HG03060 (cell line): ENCODE measurements around the gene CWC22.
"Not testable (repeated sequence)": the region's sequence is repeated elsewhere in the genome, so short reads cannot be mapped to it uniquely, and the experiment has no call there.

Experiments
- ATAC-seq: cut with Tn5 transposase; IDR thresholded peaks from one replicate; pipeline ENCODE4 v1.9.1; 2021; ENCODE audit warnings: low read depth, moderate number of reproducible peaks; ENCODE audit not compliant: unreplicated experiment

Gene CWC22

DNA sequence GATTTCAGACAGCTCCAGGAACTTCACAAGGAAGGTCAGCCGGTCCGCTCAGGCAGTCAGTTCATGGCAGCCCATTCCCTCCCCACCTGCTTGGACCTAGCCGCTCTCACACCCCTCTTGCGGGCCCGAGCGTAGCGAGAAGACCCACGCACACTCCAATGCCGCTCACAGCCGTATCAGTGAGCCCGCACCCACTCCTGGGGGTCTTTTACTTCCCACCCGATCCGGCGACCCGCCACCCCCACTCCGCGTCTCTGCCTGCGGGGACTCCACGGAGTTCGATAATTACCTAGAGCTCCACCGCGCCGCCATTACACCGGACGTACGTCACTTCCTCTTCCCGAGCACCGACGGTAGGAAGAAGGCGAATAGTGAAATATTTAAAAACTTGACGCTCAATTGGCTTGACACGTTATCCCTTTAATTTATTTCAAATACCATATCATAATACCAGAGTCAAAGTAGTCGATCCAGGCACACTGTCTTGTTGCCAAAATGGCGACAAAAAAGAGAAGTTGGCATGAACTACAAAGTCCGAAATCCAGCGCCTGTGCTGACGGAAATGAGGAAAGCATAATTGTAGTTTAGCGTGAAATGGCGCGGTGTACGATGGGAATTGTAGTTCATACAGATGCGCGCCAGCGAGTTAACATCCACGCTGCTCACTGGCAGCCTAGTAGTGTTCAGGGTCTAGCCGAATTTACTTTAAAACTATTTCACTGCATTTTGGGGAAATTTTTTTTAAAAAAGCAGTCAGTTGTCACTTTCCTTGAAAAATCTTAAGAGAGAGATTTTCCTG, at the start of gene CWC22:
Gene CWC22, minus strand, starts transcription at position 517 of the 799 bp plus-strand sequence. CDS start 13,956 bp downstream, outside the sequence.
- peak; percentile 97 for ATAC-seq

DNA sequence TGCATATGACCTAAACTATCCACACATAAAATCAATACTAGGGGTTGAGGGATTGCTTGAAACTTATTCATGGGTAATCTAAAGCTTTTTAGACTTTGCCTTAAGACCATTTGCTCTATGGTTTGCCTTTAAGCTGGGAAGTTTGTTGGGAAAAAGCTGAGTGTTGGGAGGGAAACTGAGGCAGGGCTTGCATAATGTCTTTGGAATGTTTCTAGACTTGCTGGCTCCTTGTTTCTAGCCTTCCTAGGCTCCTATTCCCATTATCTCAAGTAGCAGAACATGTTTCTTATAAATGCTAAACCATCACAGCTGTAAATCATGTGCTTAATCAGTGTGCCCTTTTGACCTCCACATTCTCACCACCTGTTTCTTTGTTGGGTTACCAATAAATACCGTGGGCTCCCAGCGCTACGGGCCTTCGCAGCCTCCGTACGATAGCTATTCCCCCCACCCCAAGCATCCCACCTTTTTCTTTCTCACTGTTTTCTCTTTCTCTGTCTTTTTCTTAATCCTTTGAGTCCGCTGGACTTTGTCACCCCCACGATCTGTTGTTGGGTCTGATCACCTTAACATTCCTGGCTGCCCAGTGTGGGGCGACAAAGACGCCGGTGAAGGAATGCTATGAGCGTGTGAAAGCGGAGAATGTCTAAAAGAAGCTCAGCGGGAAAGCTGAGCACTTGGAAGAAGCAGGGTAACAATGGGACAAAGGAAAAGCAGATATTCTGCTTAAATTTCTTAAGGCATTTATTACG, 49.4 kb upstream of the CWC22 start:
- no peak for ATAC-seq

GRCh38 chr2:180054576-180054975, 47.5 kb upstream of the CWC22 start:
- not testable (repeated sequence) for ATAC-seq

DNA sequence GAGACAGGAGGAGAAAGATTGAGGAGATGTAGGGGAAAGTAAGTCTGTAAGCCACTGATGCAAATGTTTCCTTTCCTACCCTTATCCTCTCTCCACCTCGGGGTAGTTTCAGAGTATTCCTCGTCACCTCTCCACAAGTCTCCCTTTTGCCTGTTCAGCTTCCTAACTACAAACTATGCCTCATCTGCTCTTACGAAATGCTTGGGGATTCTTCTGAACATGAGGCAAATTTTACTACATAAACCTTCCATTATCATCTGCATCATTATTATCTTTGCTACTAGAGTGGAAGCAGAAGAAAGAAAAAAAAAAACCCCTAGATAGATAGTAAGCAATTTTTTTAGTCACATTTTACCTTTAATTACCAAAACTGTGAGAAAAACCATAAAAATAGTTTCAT, 43.1 kb upstream of the CWC22 start:
- ATAC-seq, result no peak

DNA sequence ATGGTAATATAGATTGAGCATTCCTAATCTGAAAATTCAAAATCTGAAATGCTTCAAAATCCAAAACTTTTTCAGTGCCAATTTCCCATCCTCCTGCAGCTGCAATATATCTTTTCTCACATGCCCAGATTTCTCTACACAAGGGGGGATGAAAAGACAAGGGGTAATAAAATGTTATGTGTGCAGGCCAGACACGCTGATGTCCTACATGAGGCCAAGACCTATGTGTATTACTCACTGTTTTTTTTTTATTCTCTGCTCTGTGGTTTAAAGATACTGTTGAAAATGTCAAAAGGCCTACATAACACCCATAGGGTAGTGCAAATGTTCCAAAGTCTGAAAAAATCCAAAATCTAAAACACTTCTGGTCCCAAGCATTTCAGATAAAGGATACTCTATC, 41.2 kb upstream of the CWC22 start:
- no peak for ATAC-seq

DNA sequence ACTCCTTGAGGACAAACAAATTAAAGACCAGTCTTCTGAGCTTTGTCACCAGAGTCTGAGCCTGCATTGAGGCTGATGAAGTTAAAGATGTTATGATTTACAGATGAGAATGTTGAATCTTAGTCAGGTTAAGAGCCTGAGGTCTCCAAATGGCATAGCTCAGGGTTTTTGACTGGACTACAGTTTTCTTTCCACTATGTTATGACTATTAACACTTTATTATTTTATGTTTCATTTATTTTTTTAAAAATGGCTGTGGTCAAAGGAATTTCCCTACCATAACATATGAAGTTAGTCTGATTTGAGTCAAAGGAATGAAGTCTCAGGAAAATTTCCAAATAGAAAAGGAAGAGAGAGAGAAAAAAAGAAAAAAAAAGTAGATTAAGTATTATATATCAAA, 39.7 kb upstream of the CWC22 start:
- no peak for ATAC-seq

- no peak for ATAC-seq
Observed at GRCh38 chr2:180046202-180046601, 39.1 kb upstream of the CWC22 start.

- no peak for ATAC-seq
Observed at GRCh38 chr2:180040146-180040925, 33.2 kb upstream of the CWC22 start.

DNA sequence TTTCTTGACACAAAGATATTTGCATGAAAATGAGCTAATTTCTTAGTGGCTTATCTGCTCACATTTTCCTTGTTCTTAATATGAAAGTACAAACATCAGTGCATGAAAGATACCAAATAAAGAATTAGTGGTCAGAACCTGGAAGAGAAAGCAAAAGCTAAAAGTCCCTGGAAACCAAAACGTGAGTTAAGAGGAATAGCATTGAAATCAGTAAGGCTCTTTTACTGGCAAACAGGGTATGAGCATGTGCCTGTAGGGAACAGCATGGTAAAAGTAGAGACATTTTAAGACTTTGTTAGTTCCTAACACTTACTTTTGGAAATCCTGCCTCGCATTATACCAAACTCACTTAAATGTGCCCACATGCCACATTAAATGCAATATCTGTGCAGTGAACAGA, 31.9 kb upstream of the CWC22 start:
- ATAC-seq, result no peak

- no peak for ATAC-seq
Observed at GRCh38 chr2:180033993-180034894, 27.1 kb upstream of the CWC22 start.

DNA sequence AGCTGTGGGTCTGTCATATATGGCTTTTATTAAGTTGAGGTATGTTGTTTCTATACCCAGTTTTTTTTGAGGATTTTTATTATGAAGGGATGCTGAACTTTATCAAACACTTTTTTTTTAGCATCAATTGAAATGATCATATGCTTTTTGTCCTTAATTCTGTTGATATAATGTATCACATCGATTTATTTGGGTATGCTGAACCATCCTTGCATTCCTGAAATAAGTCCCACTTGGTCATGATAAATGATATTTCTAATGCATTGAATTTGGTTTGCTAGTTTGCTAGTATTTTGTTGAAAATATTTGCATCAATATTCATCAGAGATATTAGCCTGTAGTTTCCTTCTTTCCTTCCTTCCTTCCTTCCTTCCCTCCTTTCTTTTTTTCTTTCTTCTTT, 22.5 kb upstream of the CWC22 start:
- ATAC-seq, result no peak

GRCh38 chr2:180021850-180022249, 14.8 kb upstream of the CWC22 start:
- no peak for ATAC-seq

DNA sequence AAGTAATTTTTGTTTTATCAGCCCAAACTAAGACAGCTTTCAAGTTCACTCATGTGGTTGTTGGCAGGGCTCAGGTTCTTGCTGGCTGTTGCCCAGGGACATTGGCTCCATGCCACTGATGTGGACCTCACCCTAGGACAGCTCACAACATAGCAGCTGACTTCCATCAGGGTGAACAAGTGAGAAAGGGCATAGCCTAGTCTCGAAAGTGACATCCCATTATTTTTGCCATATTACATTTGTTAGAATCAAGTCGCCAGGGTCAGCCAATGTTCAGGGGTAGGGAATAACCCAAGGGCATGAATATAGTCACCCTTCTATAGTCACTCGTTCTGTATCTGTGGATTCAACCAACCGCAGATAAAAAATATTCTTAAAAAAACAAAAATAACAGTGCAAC, 10.7 kb upstream of the CWC22 start:
- ATAC-seq, result no peak

DNA sequence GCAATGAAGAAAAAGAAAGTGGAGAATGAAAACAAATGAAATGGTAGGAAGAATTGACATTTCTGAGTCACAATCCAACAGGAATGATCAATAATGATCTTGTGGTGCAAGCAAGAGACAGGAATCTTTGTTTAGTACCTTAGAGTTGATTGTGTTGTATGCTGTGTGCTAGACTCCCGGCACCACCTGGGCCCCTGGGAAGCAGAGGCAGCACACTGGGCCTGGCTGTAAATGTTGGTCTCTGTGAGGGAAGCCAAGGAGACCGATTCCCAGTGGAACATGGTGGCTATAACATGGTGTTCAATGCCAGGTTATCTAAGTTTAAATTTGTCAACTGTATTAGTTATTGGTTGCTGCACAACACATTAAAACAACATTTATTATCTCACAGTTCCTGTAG, 9.8 kb upstream of the CWC22 start:
- ATAC-seq, result no peak

DNA sequence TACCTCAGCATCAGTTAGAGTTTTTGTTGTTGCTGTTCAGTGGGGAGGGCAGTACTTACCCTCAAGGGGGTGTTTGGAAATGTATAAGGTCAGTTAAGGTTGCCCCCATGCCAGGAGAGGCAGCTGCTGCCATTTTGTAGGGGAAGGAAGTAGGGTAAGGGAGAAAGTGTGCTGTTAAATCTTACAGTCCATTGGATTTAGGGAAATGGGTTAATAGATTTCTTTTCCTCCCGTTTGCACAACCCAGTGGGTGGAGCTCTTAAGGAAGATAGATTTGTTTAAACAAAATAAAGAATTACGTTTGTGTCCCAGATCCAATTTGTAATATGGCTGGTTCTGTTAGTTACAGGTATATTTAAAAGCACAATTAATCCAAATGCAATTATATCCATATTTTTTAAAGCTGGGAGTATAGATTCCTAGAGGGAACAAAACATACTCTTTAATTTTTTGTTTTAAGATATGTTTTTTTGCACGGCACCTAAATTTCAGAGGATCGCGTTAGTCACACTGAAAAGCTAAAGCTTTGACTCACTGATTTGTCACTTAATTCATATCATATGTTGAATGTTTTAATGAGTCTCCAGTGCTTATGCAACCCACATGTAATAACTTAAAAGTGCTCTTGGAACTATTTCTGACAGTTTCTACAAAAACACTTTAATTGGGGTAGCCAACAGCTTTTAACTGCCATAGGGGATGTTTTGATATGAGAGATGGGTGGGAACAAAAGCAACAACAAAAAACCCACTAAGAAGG, 9.0 kb upstream of the CWC22 start:
- ATAC-seq, result no peak

GRCh38 chr2:180012523-180012922, 5.4 kb upstream of the CWC22 start:
- no peak for ATAC-seq

- no peak for ATAC-seq
Observed at GRCh38 chr2:180010701-180011100, 3.6 kb upstream of the CWC22 start.

DNA sequence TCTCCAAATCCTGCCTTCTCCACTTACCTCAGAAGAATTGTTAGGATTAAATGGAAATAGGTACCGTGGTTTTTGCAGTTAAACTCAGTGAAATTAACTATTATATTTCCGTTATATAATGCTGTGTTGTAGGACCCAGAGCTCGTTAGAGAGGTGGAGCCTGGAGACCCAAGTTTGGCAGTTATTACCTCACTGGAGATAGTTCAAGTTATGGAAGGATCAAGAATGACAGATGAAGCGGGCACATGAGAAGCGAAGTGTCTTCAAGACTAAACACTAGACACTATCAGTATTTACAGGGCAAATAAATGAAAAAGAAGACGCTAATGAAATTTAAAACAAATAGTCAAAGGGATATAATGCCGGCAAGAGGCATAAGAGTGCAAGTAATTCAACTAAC, 866 bp downstream of the CWC22 start:
- no peak for ATAC-seq

DNA sequence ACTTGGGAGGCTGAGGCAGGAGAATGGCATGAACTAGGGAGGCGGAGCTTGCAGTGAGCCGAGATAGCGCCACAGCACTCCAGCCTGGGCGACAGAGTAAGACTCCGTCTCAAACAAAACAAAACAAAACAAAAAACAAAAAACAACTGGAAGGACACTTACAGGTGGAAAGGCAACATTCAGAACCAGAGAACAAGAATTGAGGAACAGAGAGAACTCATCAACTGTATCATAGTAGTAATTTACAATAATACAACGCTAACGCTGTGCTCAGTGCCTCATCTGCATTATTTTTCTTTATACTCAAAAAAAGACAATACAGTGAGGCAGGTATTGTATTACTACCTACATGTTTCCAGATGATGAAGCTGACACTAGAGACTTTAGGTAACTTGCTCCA, 1.6 kb downstream of the CWC22 start:
- not testable (repeated sequence) for ATAC-seq
